ENCODE measurements around the gene MYO7B. TPM values are rescaled to one million over a fixed set of nuclear protein-coding genes. Genes with fewer than 3 reads are reported as not detected.

MYO7B gene
- total RNA-seq, 1 donor from 2014 or later: 0.13 TPM

DNA sequence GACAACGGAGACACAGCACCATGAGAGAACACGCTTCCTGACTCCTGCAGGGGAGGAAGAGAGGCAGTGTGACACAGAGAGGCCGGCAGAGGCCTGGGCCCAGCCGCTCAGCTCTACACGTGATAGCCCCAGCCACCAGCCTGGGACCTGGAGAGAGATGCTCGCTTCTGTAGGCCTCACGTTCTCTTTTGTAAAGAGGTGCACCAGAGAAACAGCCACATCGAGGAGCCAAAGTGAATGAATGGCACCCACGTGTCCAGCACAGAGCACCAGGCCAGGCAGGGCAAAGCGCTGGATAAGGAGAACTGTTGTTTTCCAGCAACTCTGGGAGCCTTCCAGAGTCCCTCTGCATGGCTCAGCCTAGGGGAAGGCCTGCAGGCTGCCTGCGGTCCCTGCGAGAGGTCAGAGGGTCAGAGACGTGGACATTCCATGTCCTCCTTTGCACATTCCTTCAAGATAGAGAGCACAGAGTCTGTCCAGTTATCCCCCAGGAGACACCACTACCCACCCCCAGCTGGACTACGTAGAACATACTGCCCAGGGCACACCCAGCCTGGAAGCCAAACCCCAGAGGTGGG lies 125.7 kb downstream of the MYO7B start:
- DNase-seq (ENCODE audit: low read depth in 2 of 2): no peak

DNA sequence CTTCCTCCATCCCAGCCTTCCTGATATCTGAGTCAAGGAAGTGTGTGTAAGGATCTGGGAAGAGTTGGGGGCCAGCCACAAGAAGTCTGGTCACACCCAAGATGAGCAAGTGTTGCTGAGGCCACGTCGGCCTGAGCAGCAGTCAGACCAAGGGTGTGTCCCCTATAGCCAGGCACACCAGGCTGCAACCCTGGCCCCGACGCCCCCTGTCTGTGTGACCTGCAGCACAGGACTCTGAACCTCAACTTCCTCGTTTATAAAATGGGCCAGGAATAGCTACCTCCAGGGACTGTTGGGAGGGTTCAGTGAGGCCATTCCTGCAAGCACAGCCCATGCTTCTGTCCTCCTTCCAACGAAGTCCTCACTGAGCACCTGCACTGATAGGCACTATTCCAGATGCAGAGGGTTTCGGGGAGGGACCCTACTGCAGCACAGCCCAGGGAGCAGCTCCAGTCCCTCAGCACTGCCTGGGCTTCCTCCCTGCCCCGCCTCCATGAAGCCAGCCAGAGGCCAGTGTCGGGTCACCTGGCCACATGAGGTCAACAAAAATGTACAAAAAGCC lies 126.5 kb downstream of the MYO7B start:
- no peak for DNase-seq (ENCODE audit: low read depth in 2 of 2)

DNA sequence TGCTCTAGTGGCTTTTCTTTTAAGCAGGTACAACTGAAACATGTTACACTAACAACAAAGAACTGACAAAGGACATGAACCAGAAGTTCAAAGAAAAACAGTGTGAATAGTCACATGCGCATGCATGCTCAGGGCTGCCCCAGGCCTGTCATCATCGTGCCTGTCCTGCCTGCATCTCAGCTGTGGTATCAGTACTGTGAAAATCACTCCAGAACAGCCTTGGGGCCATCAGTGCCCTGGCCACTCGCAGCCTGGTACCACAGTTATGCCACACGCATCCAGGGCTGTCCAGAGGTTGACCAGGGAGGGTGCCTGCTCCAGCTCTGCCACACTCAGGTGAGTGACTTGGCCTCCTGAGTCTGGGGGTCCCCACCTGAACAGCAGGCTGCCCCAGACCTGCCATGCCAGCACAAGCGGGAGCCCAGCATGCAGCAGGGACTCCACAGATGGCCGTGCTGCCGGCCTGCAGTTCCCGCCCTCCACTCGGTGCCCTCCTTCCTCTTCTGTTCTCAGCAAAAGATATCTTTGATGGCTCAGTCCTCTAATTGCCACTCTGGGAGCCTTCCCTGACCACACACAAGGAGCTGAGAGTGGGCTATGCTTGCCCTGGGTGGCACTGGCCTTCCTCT lies 127.6 kb downstream of the MYO7B start:
- peak in 1 of 2 donors; percentile 43 for DNase-seq (ENCODE audit: low read depth in 2 of 2)

DNA sequence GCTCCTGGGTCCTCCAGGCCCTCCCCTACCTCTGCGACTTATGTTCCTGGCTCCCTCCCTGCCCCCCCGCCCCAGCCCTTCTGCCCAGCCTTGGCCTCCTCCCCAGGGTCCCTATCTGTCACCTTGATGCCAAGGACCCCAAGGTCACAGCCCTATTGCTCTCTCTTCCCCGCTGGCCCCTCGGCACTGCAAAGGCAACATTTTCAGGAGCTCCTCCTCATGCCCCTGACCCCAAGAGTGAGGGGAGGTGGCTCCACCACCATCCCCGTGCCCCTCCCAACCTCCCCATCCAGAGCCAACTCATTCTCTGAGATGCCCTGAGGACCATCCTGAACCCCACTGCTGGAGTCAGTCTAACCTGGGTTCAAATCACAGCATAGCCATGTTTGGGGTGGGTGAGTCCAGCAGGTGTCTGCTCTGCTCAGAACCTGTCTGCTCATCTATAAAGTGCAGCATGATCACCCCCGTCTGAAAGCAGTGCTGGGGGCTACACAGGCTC lies 128.1 kb downstream of the MYO7B start:
- no peak for DNase-seq (ENCODE audit: low read depth in 2 of 2)

DNA sequence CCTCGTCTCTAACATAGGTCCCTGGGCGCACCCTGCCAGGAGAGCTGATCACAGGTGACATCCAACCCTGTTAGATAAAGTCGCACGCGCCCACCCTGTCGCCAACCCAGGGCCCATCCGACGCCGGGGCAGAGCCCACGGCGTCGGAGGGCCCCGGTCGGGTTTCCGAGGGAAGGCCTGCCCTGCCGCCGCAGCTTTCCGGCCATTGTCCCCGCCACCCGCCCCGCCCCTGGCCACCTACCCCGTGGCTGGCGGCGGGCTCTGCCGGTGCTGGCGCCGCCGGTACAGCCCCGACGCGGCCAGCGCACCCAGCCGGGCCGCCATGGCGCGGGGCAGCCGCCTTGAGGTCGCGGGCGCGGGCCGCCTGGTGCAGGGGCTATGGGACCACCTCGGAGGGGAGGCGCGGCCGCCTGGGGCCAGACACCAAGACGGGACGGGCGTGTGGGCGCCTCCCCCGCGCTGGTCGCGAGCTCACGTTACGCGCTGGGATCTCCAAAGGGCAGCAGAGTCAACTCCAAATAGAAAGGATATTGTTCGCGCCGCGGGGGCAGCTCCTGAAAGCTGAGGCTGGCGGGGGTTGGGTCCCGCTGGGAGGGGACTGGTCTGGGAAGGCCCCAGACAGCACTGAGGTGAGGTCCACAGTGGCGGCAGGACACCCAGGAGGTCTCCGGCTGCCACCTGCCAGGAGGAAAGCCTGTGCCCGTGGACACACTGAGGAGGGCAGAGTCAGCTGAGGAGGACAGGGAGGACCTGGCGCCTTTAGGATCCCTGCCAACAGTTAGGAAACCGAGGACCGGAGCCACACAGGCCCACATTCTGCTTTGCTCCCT lies 128.8 kb downstream of the MYO7B start:
- DNase-seq (ENCODE audit: low read depth in 2 of 2): peak; percentile 26 to 71

DNA sequence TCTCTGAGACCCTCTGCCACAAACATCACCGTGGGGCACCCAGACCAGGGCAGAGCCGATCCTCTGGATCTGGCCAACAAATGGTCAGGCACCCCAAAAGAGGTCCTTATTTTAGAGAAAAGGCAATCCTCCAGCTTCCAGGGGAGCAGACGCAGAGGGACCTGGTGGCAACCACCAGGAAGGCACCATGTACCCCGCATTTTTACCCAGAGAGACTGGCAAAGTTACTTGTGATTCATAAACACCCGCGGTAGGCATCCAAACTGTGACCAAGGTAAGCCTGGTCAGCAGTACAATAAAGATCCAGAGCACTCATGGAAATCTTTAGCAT lies 129.4 kb downstream of the MYO7B start:
- no peak for DNase-seq (ENCODE audit: low read depth in 2 of 2)

DNA sequence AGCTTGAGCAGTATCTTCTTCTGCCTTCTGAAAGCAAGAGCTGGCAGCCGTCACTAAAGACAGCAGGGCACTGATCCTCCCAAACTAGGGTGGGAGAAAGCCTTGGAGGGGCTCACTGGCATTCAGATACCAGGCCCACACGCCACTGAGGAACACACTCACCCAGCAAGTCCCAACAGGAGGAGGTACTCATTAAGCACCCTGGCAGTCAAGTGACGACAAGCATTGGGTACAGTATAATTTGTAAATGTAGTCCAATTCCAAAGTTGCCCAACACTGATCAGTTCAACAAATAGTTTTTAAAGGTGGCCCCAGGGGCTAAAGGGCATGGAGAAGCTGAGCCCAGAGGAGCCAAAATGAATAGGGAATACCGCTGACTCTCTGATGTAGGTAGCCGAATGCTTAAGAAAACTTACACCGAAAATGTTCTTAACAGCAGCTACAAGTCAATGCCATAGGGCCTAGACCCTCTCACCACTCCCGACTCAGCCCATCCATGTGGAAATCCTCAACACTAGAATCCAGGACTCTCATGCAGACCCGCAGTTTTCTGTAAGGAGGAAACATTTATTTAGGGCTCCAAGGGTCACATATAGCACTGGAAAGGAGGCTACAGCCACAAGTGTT lies 129.9 kb downstream of the MYO7B start:
- no peak for DNase-seq (ENCODE audit: low read depth in 2 of 2)

DNA sequence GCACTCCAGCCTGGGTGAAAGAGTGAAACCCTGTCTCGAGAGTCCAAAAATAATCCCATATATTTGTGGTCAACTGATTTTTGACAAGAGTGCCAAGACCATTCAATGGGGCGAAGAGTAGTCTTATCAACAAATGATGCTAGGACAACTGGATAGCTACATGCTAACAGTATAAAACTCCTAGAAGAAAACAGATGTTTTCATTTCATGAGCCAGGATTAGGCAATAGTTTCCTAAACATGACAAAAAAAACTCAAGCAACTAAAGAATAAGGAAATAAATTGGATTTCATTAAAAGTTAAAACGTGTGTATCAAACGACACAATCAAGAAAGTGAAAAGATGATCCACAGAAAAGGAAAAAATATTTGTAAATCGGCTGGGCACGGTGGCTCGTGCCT lies 133.6 kb downstream of the MYO7B start:
- DNase-seq (ENCODE audit: low read depth in 2 of 2): no peak

DNA sequence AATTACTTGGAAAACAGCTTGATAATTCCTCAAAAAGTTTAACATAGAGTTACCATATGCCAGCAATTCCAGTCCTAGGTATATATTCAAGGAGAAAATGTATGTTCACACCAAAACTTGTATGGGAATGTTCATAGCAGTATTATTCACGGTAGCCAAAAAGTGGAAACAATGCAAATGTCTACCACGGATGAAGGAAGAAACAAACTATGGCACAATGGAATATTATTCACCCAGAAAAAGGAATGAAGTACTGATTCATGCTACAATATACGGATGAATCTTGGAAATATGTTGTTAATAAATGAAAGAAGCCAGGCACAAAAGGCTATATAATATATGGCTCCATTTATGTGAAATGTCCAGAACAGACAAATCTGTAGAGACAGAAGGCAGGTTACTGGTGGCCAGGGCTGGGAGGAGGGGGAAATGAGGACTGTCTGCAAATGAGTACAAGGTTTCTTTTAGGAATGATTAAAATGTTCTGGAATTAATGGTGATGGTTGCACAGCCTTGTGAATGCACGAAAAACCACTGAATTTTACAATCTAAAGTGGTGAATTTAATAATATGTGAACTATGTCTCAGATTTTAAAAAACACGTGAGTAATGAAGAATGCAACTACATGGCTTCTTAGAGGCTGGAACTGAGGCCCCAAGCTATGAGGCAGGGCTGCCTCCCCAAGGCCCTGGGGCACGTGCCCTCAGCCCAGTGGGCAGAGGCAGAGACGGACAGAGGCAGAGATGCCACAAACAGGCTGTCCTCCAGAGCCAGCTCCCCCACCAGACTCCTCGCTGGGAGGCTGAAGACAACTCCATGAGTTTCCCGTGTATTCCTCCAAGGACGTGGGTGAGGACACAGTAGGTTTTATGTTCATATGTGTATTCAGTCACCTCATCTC lies 134.8 kb downstream of the MYO7B start:
- DNase-seq (ENCODE audit: low read depth in 2 of 2): no peak

DNA sequence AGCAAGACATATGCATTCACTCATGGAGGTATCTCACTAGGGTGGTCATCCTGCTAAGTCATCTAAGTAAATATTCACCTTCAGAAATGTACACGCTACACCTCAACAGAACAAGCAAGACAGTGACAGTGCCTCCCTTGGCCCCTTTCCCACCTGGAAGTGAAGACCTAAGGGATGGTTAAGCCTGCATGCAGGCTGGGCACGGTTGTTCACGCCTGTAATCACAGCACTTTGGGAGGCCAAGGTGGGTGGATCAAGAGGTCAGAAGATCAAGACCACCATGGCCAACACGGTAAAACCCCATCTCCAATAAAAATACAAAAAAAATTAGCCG lies 135.4 kb downstream of the MYO7B start:
- no peak for DNase-seq (ENCODE audit: low read depth in 2 of 2)

DNA sequence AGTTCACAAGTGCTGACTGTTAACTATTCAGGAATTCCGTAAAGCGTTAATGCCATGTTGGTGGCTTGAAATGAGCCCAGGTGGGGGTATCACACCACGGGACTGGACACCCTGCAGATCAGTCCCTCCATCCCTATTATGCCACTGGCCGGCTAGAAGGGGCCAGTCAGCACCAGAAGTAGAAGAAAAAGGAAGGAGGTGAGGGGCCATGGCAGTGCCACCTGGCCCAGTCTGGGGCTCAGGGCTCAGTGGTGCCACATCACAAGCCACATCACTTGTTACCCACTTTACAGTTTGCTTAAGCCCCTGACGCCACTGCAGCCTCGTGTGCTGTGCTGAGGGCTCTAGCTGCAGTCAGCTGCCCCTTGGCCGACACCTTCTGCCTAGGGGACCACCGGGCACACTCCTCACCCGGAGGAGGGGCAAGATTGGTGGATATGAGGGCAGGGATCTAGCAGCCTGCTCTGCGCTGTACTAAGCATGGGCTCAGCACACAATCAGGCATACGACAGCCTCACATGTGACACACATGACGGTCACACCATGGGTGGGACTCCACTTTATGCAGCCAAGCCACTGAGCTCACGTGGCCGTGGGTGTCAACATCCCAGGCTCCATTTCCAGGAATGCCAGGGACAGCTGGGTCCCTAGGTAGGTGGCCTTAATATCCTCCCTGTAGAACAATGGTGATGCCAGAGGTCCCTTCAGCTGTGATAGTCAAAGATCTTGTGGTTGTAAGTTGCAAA lies 136.2 kb downstream of the MYO7B start:
- DNase-seq (ENCODE audit: low read depth in 2 of 2): no peak

DNA sequence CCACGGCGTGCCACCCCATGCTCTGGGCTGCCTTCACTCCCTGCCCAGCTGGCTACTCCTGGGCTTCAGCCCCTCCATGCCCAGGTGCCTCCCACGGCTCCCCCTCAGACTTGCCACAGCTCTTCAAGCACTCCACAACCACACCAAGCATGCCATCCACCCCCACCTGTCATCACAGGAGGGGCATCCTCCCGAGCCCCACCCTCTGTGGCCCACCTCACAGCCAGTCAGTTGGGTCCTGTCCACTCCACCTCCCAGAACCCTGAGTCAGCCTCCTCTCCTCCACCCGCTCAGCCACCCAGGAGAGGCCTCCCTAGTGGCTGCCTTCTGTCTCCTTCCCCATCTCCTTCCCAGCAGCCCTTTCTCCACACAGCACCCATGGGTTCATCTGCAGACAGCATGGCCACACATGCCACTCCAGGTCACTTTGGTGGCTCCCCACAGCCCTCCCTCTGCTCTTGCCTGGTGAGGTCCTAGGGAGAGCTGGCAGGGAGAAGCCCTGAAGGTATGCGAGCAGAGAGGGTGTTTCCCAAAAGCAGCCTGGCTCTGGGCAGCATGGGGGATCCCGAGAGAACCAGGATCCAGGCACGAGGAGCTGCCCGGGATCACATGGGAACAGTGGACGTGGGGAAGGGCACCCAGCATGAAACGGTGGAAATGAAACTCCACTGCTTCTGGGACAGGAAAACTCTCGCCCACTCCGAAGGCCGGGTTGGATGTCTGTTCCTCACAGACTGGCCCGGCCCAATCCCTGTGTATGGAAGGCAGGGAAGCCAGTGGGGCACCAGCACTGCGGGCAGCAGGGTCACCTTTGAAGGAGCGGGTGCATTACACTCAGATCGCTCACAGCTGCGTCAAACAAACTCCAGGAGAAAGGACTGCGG lies 137.1 kb downstream of the MYO7B start:
- DNase-seq (ENCODE audit: low read depth in 2 of 2): no peak

DNA sequence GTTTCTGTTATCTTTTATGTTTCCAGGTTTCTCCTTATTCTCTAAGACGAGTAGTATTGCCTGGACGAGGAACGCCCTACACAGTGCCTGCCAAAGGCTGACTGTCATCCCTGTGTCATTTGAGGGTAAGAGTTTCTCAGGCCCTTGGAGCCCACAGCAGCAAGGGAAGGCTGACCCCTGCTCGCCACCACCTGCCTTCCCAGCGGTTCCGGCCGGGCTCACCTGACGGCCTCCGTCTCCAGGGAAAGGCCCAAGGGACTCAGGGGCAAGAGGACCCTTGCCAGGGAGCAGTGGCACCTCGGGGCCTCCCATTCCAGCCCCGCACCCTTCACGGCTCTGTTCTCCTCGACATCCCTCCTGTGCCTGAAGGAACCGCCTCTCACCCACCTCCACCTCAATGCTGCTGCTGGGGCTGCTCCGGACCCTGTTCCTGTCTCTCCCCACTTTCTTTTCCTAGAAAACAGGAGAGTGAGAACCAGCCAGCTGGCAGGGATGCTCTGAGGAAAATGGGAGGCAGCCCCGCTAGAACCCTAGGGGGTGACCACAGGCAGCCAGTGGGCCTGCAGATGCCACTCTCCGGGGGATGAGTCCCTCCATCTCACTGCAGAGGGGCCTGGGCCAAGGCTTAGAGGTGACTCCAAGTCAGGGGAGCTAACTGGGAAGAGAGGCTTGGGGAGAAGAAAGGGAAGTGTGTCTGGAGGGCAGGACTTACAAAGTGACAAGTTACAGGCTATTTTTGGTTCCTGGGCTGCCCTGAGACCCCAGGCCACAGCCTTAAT lies 138.0 kb downstream of the MYO7B start:
- DNase-seq (ENCODE audit: low read depth in 2 of 2): no peak

DNA sequence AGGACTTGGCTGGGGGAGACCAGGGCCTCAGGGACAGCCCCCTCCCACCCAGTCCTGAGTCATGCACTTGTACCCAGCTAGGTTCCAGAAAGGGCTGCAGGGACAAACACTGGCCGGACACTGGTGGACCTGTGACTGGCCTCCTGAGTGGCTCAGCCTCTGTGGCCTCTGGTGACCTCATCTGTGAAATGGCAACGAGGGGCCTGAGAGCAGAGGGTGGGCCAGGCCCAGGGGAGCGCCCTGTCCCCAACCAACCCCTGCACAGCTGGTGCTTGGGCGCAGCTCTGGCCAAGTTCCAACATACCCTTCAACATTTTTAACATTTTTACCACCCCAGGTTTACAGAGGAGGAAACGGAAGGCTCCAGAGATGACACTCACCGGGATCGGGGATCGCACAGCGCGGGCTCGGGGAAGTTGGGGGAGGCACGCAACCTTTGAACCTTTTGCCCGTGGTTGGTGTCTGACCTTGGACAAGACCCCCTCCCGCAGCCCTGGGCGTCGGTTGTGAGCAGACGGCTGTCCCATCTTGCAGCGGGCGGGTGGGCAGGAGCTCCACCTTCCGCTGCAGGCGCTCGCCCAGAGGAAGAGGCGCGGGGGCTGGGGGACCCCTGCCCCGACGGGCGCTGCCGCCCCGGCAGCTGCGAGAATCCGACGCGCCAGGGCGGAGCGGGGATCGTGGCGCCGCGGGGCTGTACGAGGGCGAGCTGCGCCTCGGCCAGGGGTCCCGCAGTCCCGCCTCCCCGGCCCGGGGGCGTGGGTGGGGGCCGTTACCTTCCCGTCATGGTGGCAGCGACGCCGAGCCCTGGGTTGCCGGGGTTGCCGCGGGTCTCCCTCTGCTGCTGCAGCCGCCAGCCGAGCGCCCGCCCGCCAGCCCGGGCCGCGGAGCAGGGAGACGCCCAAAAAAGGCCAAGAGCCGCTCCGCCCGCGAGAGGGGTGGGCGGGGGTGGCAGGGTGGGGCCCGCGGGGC lies 139.0 kb downstream of the MYO7B start:
- peak in 1 of 2 donors; percentile 29 for DNase-seq (ENCODE audit: low read depth in 2 of 2)

DNA sequence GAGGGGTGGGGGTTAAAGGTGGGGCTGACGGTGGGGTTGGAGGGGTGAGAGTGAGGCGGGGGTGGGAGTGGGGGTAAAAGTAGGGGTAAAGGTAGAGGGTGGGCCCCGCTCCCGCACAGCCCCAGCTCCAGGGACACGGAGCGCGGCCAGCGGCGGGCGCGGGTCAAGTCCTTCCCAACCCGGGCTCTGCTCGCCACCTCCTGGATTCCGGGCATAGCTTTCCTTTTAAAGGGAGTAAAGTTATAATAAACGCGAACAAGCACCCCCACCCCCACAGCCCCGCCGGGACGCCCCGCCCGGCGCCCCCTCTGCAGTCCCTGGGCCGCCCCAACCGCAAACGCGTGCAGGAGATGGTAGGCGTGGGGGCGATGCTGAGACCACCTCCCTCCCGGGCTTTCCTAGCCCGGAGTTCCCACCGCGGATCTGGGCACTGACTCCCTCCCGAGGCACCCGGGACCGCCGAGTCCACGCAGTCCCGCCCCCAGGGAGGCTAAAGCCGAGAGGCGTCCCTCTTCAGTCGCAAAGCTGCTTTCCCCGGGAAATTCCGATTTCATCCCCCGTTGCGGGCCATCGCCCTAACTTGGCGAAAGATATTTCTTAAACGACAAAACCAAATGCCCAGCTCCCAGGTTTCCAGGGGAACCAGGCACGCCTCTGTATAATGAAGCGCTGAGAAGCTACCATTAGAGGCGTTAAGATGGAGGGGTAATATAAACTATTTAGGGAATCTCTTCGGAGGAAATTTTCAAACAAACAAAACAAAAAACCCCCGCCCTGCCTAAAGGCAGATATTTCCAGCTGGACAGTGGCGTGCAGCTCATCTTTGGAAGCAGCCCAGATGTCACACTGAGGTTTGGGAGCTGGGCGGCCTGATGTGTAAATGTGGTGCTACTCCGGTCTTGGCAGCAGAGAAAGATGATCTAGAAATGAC lies 140.1 kb downstream of the MYO7B start, which contains the start of gene LIMS2:
Gene LIMS2, minus strand, starts transcription at position 200 of the 931 bp plus-strand sequence. CDS start 506 bp downstream, outside the sequence.
- DNase-seq (ENCODE audit: low read depth in 2 of 2): peak in 1 of 2 donors; percentile 57

DNA sequence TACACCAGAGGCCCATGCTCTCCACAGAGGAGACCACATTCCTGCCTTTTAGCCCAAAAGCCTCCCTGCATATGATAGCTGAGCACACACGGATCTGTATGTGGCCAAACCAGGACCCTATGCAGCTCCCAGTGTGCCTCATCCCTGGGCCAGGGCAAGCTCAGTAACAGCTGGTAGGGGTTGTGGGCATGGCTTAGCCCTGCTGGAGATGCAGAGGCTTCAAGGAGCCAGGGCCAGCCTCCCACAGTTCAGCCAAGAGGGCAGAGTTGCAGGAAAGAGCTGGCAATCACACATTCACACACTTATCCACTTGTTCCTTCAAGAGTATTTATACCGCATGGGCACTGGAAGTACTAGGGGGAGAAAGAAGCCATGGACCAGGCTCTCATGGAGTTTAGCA lies 141.4 kb downstream of the MYO7B start:
- no peak for DNase-seq (ENCODE audit: low read depth in 2 of 2)
